Measurements from ENCODE around the gene TBCK.

DNA sequence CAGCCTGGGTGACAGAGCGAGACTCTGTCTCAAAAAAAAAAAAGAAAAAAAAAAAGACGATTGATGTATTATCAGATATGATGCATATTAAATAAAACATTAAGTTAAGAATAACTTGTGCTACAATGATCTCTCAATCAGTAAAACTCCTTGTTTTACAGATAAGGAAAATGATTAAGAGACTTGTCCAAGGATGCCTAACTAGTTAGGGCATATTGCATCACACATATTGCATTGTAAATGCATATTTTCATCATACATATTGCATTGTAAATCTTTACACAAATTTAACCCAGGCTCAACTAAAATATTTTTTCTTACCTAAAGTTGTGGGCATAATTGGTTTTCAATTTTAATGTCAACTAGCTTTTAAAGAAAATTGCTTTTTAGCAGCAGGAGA lies 26.3 kb downstream of the TBCK start:
- TF ChIP-seq, protein P1, sequence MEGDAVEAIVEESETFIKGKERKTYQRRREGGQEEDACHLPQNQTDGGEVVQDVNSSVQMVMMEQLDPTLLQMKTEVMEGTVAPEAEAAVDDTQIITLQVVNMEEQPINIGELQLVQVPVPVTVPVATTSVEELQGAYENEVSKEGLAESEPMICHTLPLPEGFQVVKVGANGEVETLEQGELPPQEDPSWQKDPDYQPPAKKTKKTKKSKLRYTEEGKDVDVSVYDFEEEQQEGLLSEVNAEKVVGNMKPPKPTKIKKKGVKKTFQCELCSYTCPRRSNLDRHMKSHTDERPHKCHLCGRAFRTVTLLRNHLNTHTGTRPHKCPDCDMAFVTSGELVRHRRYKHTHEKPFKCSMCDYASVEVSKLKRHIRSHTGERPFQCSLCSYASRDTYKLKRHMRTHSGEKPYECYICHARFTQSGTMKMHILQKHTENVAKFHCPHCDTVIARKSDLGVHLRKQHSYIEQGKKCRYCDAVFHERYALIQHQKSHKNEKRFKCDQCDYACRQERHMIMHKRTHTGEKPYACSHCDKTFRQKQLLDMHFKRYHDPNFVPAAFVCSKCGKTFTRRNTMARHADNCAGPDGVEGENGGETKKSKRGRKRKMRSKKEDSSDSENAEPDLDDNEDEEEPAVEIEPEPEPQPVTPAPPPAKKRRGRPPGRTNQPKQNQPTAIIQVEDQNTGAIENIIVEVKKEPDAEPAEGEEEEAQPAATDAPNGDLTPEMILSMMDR (IDR thresholded peaks at IDR 0.05 in 8 of 11, conservative IDR thresholded peaks at IDR 0.05 in 3 of 11): no peak
- TF ChIP-seq POLR2AphosphoS5 (IDR thresholded peaks at IDR 0.05) (no peak), POLR2A (IDR thresholded peaks at IDR 0.05) (no peak)

All from spleen (tissue), 7 donors.